ENCODE measurements around the gene ATP4A. TPM values are rescaled to one million over a fixed set of nuclear protein-coding genes. Genes with fewer than 3 reads are reported as not detected.

The ATP4A gene
- total RNA-seq, 1 experiment from 2014 or later, result not detected

- no TSS peak for BruUV-seq (replicated peaks)
- POLR2A ChIA-PET, result no interaction called here
Measured at GRCh38 chr19:35558400-35559280, 4.8 kb downstream of the ATP4A start.

GRCh38 chr19:35557539-35558399 lies 5.7 kb downstream of the ATP4A start:
- no peak overlapping the region for H3K4me3 ChIP-seq (ENCODE audit: low read depth, low read length)
- H3K4me1 Mint-ChIP-seq (ENCODE audit: low read depth, unreplicated experiment), result no peaks in the 10 kb centered on the region
- CTCF ChIA-PET, result interaction anchor here (0.5 to 0.6 kb wide), 2 partner anchors 40 to 413 kb away, joined by 3 to 6 read pairs; no protein-coding TSS in a partner anchor
- H3K27me3 Mint-ChIP-seq (ENCODE audit: insufficient read depth, unreplicated experiment), result peaks cover 28% of the 10 kb centered on the region
- H3K4me3 Mint-ChIP-seq (ENCODE audit: unreplicated experiment), result peak overlapping the region; percentile 39
- TF ChIP-seq CTCF (IDR thresholded peaks at IDR 0.05; ENCODE audit: insufficient read depth in 1 of 2, low read depth in 1 of 2, low read length in 1 of 2, severe bottlenecking in 1 of 2, unreplicated experiment in 1 of 2), result no peak
- peak; percentile 41 to 65 for DNase-seq
- POLR2A ChIA-PET, result no interaction called here
- 0 out of 2 replicates have a peak, but pooled peaks cover 5% of the 10 kb centered on the region for H3K4me1 ChIP-seq
- peaks cover 5% of the 10 kb centered on the region for H3K36me3 Mint-ChIP-seq (ENCODE audit: insufficient read depth, unreplicated experiment)
- intact Hi-C loops (cut with micrococcal nuclease; ENCODE audit: unreplicated experiment), result no loop called here
- BruUV-seq (replicated peaks), result no TSS peak
- 0 out of 2 replicates have a peak, but pooled peaks cover 3% of the 10 kb centered on the region for H3K9me3 ChIP-seq
- H3K27ac Mint-ChIP-seq (ENCODE audit: unreplicated experiment), result no peak overlapping the region
- no peaks in the 10 kb centered on the region for H3K36me3 ChIP-seq (ENCODE audit: control insufficient read depth, insufficient read depth, low read length)
- no peaks in the 10 kb centered on the region for H3K9me3 Mint-ChIP-seq (ENCODE audit: unreplicated experiment)
- H3K27me3 ChIP-seq (replicated peaks; ENCODE audit: control insufficient read depth, insufficient read depth, low read length), result no peaks in the 10 kb centered on the region

More at GRCh38 chr19:35558400-35559280, 4.8 kb downstream of the ATP4A start:
- 0 out of 2 replicates have a peak, but pooled peaks cover 5% of the 10 kb centered on the region for H3K4me1 ChIP-seq
- no peaks in the 10 kb centered on the region for H3K27me3 ChIP-seq (replicated peaks; ENCODE audit: control insufficient read depth, insufficient read depth, low read length)
- Mint-ChIP-seq H3K27ac (ENCODE audit: unreplicated experiment) (no peak overlapping the region), H3K36me3 (ENCODE audit: insufficient read depth, unreplicated experiment) (peaks cover 5% of the 10 kb centered on the region), H3K9me3 (ENCODE audit: unreplicated experiment) (no peaks in the 10 kb centered on the region), H3K4me3 (ENCODE audit: unreplicated experiment) (no peak overlapping the region), H3K4me1 (ENCODE audit: low read depth, unreplicated experiment) (no peaks in the 10 kb centered on the region), H3K27me3 (ENCODE audit: insufficient read depth, unreplicated experiment) (peaks cover 27% of the 10 kb centered on the region)
- 0 out of 2 replicates have a peak, but pooled peaks cover 3% of the 10 kb centered on the region for H3K9me3 ChIP-seq
- DNase-seq, result no peak
- no peak overlapping the region for H3K4me3 ChIP-seq (ENCODE audit: low read depth, low read length)
- TF ChIP-seq CTCF (IDR thresholded peaks at IDR 0.05; ENCODE audit: insufficient read depth in 1 of 2, low read depth in 1 of 2, low read length in 1 of 2, severe bottlenecking in 1 of 2, unreplicated experiment in 1 of 2), result no peak
- H3K36me3 ChIP-seq (ENCODE audit: control insufficient read depth, insufficient read depth, low read length), result no peaks in the 10 kb centered on the region
- intact Hi-C loops (cut with micrococcal nuclease; ENCODE audit: unreplicated experiment), result no loop called here
- CTCF ChIA-PET, result interaction anchor here (0.6 kb wide), 1 partner anchor 39 kb away, joined by 6 read pairs; no protein-coding TSS in a partner anchor

Measured in Caco-2 (cell line).